HUDEP-2 (cell line): ENCODE results near the gene NBEAL2.
A peak's percentile ranks its signal among the peaks of the same experiment; 100 is the strongest.

Experiments used
- DNase-seq, 76 experiments: peaks; one replicate each; lab custom pipeline; 2025; ENCODE audit not compliant: unreplicated experiment in 76 of 76; lab: John Stamatoyannopoulos, UW

NBEAL2 gene

DNA sequence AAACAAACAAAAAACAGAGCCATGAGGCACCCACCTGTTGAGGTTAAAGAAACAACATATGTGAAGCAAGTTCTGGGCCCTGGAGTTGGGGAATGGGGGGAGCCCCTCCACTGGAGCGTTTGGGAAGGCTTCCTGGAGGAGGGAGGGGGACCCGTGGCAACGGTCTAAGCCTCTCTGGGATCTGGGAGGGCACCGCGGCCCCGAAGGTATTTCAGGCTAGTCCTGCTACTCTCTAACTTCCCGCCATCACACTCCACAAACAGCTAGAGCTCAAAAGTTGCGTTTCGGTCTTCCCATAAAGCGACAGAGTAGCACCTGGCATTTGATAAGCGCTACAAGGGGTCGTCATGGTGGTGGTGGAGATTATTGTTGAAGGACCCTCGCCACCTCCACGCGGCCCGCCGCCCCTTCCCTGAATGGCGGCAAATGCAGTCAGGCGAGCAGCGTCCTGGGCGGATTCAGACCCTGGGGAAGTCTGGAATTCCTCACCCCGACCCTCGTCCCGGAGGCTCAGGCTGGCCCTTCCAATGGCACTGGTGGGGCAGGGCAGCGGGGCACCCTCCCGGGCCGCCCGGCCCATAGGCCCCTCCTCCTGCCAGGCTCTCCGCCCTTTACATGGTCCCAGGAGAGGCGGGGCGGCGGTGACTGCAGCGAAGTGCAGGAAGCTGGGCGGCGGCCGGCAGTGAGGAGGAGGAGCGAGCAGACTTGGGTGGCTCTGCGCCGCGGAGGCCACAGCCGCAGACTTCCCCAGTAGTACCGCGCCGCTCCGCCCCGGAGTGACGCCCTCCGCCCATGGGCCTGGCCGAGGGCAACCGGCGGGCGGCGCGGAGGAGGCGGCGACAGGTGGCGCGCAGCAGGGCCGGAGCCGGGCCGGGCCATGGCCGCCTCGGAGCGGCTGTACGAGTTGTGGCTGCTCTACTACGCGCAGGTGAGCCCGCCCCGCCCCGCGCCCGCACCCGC lies at the start of gene NBEAL2:
Gene NBEAL2, plus strand, starts transcription at position 682 of the 960 bp plus-strand sequence. Its CDS starts 196 bp downstream, at position 878.
- peak in 75 of 76 experiments; percentile 38 to 97 (median 93) for DNase-seq

- DNase-seq, result no peak
Observed at GRCh38 chr3:46930166-46930944, 49.1 kb upstream of the NBEAL2 start.

DNA sequence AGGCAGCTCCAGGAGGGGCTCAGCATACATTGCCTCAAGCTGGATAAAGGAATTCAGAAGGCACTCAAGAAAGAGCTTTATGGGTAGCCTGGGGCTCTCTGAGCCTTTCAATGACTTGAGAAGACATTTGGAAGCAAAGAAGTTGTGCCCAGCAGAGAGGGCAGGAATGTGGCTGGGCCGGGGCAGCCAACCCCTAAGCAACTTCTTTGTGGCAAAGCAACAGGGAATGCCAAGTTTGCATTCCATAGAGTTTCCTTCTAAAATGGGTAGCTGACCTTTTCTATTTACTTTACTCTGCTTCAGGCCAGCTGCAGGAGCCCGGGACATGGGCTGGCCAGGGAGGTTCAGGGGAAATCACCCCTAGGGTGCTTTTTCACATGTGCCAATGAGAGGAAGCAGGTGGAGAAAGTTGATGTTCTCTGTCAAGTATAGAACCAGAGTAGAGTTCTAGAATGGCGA lies 48.5 kb upstream of the NBEAL2 start:
- DNase-seq, result no peak

GRCh38 chr3:46931631-46932331 lies 47.7 kb upstream of the NBEAL2 start:
- peak in 15 of 76 experiments; percentile 11 to 51 (median 27) for DNase-seq

- peak in 6 of 76 experiments; percentile 5 to 16 (median 11) for DNase-seq
Observed at GRCh38 chr3:46932455-46933225, 46.8 kb upstream of the NBEAL2 start.

DNA sequence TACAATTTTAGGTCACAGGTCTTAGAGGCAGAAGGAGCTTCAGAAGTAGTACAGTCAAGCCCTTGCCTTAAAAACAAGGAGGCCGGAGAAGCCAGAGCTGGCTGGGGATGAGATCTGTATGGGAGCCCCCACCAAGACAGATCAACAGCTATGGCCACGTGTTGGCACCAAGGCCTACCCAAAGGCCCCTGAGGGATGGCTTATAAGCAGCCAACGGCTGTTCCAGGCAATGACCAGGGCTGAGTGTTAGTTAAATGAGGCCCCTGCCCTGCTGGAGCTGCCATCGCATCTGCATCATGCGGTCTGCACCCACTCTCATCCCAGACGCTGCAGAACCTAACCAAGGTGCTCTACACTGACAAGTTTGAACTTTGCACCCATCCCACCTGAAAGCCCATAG lies 46.2 kb upstream of the NBEAL2 start:
- DNase-seq, result no peak

DNA sequence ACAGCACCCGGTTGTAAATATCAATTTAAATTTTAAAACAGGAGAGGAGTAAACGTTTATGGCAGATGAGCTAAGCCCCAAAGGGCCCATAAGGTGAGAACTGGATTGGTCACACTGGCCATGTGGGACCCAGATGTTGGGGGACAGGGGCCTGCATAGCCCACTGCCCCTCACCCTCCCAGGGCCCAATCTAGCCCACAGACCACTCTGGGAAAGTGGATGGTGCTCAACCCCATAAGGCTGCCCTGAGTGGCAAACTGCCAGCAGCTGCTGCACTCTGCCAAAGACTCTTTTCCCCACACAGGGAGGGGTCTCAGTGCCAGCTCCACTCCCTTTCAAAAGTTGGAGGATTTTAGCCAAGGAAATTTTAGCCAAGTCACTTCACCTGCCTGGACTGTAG lies 45.4 kb upstream of the NBEAL2 start:
- peak in 38 of 76 experiments; percentile 8 to 67 (median 38) for DNase-seq

DNA sequence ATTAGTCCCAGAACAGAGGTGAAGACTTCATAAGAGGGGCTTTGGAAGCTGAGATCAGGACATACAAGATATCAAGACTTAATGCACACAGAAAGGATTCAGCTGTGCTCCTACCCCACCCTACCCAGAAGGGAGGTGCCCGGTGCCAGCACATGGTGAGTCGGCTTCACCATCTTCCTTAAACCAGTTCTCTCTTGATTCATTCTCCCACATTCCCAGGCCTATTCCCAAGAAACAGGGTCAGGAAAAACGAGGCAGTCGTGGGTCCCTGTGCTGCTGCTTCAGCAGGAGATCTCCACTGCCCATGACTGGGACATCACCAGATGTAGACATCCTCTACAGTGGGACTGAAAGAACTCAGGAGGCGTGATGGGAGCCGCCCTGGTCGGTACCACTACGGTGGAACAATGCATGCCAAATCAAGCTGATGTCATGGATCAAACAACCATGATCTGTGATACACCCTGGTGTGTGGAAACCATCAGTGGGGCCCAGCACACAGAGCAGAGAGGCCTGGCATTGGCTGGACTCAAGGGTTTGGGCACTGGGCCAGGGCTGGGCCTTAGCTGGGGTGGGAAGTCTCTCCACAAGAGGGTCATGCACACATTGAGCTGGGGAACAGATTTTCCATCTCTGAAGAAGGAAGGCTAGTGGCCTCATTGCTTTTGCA lies 44.8 kb upstream of the NBEAL2 start:
- DNase-seq, result peak in 53 of 76 experiments; percentile 3 to 67 (median 41)

DNA sequence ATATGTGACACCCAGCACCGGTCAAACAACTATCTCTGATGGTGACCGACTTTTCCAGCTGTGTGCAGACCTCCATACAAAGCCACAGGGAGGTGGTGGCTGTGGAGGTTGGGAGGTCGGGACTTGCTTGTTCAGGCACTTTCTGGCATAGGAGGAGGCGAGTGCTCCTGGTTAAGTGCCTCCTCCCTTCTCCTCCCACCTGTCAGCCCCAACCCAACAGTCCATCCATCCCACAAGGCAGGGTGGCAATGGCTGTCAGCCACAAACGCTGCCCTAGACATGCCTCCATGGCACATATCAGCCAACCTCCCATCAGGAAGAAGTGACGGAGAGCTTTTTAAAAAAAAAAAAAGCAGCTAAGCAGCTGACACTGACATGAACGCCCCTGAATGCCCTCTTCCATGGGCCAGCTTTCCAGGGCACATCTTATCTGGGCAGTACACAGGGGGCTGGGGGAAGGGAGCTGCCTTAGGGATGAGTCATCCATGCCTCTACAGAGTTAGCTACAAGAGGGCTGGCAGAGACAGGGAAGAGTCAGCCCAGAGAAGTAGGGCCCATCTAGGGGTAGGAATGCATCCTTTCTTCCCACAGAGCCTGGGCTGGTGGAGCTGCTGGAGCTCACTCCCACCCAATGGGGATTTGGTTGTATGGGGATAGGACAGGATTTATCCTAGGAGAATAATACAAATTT lies 44.2 kb upstream of the NBEAL2 start:
- DNase-seq, result peak in 71 of 76 experiments; percentile 16 to 86 (median 61)

DNA sequence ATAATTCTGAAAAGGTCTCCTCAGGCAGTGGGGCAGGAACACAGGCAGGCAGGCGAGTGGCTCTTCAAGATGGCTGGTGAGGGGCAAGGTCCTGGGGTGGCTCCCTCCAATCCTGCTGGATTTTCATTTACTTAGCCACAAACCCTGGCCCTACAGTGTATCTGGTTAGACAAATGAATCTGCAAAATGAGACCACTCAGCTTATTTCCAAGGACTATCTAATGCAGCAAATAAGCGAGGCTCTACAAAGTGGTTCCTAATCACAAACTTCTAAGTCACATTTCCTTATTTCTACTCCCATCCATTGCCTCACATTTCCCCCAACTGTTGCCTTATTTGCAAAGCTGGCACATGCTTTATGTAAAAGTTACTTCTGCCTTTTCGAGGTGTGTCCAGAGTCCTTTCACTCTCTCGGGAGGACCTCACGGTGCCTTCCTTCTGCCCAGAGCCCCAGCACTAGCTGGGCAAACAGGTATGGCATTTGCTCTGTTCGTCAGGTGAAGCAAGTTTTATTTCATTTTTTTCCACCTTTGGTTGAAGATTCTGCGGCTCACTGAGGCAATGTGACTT lies 43.4 kb upstream of the NBEAL2 start:
- no peak for DNase-seq

- DNase-seq, result no peak
Observed at GRCh38 chr3:46936733-46937250, 42.7 kb upstream of the NBEAL2 start.

DNA sequence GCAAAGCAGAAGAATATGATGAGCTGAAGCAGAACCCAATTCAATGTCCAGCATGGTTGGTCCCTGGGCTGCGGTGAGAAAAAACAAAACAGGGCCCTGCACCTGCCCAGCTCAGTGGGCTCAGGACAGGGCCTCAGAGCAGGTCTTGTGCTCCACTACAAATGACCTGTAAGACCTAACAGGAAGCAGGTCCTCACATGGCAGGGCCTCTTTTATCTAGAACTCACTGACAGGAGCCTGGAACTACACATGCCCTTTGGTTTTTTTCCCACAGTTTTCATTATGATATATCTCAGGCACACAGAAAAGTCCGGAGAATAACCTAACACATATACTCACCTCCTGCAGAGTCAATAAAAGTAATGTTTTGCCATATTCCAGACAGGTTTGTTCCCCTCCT lies 41.3 kb upstream of the NBEAL2 start:
- no peak for DNase-seq

DNA sequence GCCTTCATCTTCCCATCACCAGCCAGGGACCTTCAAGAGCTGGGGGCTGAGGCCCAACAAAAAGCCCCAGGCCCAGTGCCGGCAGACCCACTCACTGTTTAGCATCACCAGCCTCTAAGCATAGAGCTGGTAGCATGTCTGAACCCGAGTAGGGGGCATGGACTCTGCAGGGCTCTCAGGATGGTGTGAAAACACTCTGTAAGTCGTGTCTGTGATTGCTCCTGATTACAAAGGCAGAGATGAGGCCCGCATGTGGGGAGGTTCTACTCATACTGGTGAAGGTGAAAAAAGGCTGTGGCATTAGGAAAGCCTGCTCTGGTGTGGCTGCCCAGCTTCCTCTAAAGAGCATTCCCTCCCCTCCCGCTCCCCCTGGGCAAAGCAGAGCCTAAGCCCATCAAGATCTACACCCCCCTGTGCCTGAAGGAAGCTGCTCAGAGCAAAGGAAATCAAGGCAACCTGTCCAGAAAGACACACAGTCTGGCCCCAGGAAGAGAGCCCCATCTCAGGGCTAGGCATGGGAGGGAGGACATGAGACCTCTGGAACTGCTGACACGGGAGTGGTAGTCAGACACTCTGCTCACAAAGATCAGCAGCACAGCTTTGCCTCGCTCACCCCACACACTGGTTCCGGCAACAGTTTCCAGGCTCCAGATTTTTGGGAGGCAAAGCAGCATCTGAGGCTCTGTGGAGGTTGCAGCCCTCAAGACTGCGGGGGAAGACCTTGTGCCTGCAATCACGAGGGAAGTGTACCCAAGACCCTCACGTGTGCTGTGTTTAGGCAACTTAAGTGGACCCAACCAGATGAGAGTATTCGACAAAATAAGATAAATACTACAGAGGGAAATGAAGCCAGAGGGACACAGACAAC lies 39.7 kb upstream of the NBEAL2 start:
- no peak for DNase-seq

- DNase-seq, result no peak
Observed at GRCh38 chr3:46942076-46942475, 37.4 kb upstream of the NBEAL2 start.

GRCh38 chr3:46942481-46943236 lies 36.8 kb upstream of the NBEAL2 start:
- no peak for DNase-seq
